GM21576 (cell line): ENCODE results near the gene LGALS9.
A peak's percentile ranks its signal among the peaks of the same experiment; 100 is the strongest.

Source experiments
- ATAC-seq: cut with Tn5 transposase; IDR thresholded peaks from one replicate; pipeline ENCODE4 v1.9.1; 2021; ENCODE audit warnings: mild to moderate bottlenecking, moderate library complexity; ENCODE audit not compliant: unreplicated experiment

LGALS9 gene

DNA sequence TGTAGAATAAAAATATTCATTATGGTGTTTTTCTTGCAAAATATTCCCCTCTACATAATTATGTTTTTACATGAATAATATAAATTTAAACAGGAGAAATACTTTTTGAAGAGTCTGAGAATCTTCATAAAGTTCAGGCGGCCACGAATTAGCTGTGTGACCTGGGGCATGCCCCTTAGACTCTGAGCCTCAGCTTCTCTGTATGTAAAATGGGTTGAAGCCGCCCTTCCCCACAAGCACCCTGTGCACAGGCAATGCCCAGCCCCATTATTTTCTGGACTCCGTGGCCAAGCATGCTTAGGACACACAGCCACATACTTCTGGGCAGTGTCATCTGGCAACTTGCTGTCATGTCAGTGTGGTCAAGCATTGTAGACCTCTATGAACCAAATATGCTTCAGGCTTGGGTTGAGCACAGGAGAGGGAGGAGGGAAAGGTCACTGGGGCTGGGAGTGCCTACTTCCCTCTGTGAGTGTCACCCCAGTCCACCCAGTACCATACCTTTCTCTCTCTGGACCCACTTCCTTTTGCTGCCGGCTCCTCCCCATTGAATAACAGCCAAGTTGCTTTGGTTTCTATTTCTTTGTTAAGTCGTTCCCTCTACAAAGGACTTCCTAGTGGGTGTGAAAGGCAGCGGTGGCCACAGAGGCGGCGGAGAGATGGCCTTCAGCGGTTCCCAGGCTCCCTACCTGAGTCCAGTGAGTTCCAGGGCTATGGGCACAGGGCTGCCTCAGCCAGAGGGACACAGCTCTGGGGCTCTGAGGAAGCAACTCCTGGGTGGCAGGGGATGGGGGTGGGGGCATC is at the start of gene LGALS9:
Gene LGALS9 (plus strand): TSS at position 582 of the 804 bp plus-strand sequence. CDS start 78 bp downstream, at position 660.
- ATAC-seq, result peak; percentile 52

DNA sequence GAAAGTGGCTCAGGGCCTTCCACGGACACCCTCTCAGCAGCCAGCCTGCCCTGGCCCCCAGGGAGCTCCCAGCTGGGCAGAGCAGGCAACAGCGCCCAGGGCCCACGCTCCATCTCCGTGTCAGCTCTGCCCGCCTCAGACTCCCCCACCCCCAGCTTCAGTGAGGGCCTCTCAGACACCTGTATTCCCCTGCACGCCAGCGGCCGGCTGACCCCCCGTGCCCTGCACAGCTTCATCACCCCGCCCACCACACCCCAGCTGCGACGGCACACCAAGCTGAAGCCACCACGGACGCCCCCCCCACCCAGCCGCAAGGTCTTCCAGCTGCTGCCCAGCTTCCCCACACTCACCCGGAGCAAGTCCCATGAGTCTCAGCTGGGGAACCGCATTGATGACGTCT is 48.3 kb upstream of the LGALS9 start:
- no peak for ATAC-seq

DNA sequence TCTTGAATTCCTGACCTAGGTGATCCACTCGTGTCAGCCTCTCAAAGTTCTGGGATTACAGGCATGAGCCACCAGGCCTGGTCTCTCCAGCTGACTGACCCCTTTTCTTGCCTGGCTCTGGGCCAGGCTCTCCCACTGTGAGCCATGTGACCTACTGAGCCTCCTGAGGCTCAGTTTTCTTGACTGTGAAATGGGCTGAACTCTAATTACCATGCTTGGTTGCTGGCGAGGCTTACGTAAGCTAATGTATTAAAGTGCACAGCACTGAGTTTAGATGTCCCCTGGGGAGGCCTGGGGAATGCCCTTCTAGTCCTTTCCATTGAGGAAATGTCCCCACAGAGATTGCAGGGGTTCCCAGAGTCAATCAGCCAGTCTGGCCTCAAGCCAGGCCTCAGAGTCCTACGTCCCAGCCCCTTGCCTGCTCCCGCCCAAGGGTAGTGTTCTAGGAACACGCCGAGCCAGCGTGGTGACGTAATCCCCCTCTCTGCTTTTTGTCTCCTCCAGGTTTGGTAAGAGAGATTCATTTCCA is 45.8 kb upstream of the LGALS9 start:
- ATAC-seq, result no peak

DNA sequence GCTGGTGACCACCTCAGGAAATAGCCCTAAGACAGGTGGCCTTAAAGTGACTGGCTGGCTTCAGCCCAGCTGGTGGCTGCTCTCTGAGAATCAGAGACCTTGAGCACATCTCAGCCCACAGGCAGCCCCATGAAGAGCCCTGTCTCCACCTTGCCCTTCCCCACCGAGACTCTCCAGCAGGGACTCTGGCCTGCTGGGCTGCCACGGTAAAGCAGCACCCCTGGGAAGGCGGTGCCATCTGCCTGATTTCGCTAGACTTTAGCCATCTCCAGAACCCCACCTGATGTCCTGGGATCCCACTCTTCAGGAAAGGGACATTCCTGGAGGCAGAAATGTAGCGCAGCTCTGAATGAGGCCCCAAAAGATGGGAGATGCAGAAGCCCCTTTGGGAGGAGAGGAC is 45.2 kb upstream of the LGALS9 start:
- ATAC-seq, result no peak

DNA sequence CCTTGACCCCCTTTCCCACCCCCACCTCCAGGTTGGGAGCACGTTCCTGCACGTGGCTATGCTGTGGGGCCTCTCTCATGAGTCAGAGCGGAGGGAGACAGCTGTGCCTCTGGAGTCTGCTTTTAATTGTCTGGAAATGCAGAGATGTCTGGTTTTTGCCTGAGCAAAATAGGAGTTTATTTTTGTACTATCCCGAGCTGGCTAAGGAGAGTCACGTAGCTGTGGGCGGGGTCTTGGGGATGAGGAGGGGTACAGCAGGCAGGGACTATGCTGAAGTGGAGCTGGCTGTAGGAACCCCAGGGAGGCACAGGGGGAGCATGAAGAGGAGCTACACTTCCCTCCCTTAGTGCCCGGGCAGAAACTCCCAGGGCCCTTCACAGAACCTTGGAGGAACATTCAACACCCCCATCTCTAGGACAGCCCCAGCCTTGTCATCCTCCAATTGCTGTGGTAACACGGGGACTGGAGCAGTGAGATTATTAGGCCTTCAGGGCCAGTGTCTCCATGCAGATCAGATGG is 44.7 kb upstream of the LGALS9 start:
- no peak for ATAC-seq

DNA sequence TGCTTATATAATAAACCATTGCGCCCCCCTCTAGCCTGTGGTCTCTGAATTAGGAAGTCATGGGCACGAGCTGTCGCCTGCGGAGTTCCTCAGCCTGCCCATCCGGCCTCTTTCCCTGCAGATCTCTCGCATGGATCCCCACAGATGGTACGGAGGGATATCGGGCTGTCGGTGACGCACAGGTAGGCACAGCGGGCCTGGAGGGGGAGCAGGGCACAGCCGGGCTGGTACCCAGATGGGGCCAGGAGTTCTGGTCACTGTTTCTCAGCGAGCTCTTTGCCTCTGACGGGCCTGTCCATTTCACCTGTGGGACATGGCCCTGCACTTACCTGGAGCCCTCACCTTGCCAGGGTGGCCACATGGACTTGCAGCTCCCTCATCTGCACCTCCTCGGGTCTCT is 42.6 kb upstream of the LGALS9 start:
- ATAC-seq, result no peak

DNA sequence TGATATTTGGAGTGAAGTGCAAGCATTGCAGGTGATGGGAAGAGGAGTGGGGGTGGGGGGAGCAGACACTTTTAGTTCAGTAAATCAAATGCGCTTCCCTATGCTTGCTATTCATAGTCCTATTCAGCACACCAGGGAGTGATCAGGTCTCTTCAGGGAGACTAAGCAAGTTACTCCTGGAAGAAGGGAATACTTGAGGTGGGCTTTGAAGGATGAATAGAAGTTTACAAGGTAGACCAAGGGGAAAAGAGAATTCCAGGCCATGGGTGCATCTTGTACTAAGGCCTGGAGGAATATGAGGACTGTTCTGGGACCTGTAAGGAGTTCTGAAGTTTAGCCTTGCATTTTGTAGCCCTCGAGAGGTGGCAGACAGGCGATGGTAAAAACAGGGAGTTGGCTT is 40.1 kb upstream of the LGALS9 start:
- no peak for ATAC-seq

DNA sequence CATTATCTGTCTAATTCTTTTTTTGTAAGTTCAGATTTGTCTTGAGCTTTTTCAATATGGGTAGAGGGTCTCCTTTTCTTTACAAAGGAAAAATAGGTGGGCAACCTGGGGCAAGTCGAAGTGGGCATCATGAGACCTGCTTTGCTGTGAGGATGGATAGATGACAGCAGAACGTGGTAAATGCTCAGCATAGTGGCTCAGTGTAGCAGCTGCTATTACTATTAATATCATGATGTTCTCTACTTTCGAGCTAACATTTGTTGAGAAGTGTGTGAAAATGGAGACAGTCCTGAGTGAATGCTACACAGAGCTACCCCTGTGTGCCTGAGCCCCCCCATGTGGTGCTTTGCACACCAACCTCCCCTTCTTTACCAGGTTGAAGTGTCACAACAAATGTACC is 39.0 kb upstream of the LGALS9 start:
- no peak for ATAC-seq

DNA sequence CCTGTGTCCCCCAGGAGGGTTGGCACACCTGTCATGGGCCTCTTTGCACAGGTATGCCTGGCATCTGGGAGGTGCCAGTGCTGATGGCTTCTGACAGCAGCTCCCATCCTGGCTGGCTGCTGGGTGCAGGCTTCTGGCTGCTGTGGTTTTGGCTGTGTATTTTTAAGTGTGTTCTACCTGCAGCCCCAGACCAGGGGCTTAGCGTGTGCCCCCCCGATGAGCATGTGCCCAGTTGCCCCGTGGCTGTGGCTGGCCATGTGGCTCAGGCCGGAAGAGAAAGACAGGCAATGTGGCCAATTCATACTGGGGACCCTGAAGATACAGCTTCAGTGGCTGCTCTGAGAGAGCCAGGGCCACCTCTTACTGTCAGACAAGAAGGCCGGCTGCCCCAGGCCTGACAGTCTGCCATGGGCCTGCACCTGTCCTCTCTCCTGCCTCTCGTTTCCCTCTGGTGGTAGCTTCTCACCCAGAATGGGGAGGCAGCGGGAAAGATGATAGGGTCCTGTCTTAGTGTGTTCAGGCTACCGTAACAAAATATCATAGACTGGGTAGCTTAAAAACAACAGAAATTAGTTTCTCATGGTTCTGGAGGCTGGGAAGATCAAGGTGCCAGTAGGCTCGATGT is 37.6 kb upstream of the LGALS9 start:
- ATAC-seq, result no peak

DNA sequence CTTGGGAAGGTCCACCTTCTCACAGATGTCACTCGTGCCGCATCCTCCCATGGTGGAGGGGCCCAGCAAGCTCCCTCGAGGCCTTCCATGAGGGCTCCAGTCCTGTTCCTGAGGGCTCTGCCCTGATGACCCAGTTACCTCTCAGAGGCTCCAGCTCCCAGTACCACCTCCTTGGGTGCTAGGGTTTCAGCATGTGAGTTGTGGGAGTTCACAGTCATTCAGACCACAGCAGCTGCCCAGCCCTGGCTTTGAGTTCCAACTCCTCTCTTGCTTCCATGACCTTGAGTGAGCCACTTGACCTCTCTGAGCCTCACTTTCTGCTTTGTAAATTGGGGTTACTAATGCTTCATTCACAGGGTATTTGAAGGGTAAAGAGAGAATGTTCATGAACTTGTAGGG is 37.1 kb upstream of the LGALS9 start:
- ATAC-seq, result no peak

DNA sequence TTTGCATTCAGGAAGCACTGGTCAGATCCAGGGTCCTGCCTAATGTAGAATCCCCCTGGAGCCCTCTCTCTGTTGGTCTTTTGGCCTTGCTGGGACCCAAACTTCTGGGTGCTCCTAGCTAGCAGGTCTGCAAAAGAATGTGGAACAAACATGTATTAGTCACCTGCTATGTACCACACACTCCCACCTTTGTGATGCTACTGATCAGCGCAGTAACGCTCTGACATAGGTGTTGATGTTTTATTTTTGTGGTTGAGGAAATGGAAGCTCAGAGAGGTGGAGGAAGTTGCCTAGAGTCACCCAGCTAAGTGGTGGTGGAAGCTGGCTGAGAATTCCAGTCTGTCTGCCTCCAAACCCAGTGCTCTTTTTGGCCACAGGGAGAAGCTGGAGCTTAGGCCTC is 35.8 kb upstream of the LGALS9 start:
- no peak for ATAC-seq

DNA sequence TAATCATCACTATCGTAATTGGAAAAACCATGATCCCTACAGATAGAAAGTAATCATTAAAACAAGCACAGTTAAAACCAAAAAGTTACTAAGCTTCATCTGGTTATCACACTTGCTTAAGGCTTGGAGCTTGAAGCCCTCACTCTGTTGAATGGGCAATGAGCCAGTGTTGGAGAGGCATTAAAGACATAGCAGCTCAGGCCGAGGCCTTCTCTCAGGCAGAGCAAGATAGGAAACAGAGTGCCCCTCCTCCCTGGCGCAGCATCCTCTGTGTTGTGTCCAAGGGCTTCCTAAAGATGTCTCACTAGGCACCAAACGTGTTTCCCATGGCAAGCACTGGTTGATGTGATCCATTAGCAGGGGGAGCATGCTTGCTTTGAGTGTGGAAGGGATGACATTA is 34.9 kb upstream of the LGALS9 start:
- no peak for ATAC-seq

DNA sequence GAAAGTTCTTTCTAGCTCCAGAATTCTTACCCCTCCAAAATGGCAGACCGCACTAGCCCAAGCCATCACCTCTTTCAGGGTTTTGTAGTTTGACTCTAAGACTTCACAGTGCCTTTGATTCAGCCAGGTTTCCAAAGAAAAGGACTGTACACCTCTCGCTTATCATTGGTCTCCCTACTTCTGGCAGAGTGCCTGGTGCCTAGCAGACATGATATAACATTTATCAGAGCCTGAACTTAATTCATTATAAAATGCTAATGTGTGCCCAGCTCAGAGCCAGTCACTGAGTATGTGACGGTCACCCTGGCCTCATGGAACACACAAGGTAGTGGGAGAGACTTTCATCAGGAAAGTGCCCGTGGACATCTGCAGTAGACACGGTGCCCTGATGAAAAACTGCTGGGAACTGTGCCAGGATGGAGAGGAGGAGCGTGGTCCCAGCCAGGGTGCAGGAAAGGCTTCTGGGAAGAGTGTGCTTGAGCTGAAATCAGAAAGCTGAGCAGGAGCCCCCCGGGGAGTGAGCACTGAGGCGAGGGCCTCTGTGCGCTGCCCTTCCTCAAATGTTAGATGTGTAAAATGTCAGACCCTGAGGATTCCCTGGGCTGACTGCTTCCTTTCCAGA is 34.3 kb upstream of the LGALS9 start:
- no peak for ATAC-seq

DNA sequence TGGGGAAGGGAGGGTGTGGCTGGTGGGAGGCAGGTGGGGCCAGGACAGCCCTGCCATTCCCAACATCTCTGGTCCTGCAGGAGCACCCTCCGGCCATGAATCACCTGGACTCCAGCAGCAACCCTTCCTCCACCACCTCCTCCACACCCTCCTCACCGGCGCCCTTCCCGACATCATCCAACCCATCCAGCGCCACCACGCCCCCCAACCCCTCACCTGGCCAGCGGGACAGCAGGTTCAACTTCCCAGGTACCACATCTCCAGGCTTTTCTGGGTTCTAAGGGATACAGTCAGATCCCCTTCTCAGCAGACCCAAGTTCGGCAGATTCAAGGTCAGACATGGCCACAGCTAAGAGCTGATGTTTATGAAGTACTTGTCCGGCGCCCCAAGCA is 33.8 kb upstream of the LGALS9 start:
- ATAC-seq, result no peak

DNA sequence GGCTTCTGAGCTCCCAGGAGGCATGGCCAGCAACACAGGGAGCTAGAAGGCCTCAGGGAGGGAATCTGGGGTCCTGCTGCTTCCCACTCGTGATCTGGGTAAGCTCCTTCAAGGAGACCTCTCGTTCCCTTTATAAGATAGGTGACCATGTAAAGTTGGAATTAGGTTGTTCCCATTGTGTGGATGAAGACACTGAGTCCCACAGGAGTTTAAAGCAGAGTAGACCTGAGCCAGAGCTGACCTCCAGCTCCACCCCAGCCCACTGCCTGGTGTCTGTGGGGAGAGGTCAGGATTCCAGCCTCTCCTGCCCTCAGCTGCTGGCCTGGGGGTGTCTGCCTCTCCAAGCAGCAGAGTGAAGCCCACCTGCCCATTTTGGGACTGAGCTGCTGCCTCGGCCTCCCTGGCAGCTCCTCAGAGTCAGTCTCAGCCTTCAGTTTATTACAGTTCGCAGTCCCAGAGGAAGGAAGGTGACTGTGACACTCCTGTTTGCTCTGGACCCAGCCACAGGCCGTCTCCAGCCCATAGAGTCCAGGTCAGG is 33.1 kb upstream of the LGALS9 start:
- ATAC-seq, result no peak

DNA sequence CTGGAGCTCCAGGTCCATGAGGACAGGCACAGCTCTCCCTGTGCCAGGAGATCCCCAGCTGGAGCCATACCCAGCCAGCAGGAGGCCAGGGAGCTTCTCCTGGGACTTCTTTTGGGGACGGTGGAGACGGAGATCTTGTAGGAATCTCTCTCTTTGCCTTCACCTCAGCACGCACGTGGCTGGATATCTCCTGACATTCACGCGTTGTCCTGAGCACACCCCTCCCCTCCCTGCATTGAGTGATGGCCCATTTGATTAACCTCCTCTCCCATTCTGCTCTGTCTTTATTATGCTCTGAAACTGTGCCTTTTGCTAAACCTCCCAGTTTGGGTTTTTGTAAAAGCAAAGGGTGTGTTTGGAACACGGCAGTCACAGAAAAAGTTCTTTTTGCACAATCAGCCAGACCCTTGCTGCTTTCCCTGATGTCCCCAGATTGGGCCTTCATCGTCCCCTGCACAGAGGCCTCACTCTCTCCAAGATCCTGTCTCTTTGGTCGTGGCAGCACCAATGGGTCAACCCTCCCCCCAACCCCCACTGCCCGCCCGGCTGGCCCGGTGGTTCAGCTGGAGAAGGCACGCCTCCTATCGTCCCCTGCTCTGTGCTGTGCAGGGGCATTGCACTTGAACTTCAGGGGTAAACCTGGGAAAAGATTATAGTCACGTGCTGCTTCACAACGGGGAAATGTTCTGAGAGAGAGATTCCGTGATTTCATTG is 32.5 kb upstream of the LGALS9 start:
- no peak for ATAC-seq

DNA sequence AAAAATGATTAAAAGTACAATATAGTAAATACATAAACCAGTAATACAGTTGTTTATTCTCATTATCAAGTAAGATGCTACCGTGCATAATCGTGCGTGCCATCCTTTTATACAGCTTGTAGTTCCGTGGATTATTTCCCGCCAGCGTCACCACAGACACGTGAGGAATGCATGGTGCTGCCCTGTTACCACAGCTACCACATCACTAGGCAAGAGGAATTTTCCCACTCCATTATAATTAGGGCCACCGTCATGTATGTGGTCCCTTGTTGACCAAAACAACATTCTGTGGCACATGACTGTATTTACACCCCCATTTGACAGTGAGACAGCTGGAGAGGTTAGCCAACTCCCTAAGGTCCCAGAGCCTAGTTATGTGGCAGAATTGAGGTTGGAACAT is 30.5 kb upstream of the LGALS9 start:
- ATAC-seq, result no peak

DNA sequence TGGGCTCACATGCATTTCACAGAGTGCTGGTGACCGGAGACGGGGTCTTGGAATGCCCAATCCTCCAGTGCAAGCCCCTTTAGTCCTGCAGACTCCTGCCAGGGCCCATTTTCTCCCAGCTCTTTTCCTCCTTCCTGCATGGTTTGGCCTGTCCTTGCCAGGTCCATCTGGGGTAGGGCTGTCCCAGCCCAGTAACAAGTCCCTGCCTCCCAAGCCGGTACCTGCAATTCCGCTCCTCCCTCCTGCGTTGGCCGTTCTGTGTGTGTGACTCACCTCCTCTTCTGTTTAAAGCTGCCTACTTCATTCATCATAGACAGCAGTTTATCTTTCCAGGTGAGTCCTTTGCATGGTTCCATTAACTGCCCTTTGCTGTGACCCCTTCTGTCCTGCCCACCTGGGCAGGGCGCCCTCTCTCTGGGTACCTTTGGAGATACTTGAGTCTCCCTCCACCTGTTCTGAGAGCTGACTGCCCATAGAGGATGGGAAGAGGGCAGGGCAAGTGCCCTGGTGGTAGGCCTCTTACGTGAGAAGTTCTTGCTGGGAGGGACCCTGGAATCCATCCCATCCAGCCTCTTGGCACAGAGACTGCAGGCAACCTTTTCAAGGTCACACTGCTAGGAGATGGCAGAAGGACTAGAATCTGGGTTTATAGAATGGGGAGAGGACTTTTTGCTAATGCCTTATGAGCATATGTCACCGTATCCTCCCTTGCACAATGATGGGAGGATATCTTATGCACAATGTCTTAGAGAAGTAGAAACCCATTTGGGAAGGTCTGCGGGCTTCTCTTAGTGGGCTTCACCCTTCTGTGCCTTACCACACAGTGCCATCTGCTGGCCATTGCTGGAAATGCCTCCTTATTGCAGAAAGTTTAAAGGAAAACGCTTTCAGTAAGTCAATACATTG is 29.7 kb upstream of the LGALS9 start:
- no peak for ATAC-seq

DNA sequence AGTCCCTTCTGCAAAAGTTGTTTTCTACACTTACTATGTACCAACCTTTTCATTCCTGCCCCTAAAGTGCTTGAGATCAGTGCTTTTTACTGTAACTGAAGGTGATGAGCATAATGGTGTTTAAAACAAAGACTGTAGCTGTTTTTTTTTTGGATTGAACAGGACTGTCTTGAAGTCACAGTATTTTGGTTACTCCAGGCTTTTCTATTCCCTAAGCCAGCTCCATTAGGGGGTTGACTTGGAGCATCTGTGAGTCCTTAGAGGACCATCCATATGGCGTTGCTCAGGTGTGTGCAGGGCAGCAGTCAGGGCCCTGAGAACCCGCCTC is 29.0 kb upstream of the LGALS9 start:
- no peak for ATAC-seq
